Panc1 (cell line): ENCODE data around the gene SH3GL1. TPM values are rescaled to one million over a fixed set of nuclear protein-coding genes. Genes with fewer than 3 reads are reported as not detected.

ENCODE experiments used
- ATAC-seq: fragments of 200-7000 bp; cut with Tn5 transposase; 2 replicates; pipeline ENCODE4 v1.9.1; 2020; ENCODE audit warnings: mild to moderate bottlenecking, moderate library complexity
- BruUV-seq: library from RNA; stranded (reverse); fragments of 400-500 nt; replicated peaks from 2 replicates; lab custom pipeline; 2021; lab: Mats Ljungman, UMichigan
- CTCF ChIA-PET: fragments of 300-600 bp; sonication (Branson Sonifier 250); formaldehyde crosslinking; loops from one replicate; lab custom pipeline; 2022; ENCODE audit warnings: antibody characterized with exemption; lab: Charles Lee
- POLR2A ChIA-PET: fragments of 300-600 bp; sonication (Branson Sonifier 250); formaldehyde crosslinking; loops from one replicate; lab custom pipeline; 2022; ENCODE audit warnings: antibody characterized with exemption; lab: Charles Lee
- DNase-seq: peaks from one replicate; pipeline ENCODE4 v3.0.0-alpha.2; 2010; ENCODE audit warnings: low read depth, low spot score
- H3K27ac ChIP-seq: 2 replicates; pipeline ENCODE4 v1.5.1; 2011; ENCODE audit warnings: mild to moderate bottlenecking, low read length, inconsistent platforms
- H3K27me3 ChIP-seq: fragments of 200-500 bp; sonication (Bioruptor generic); 2 replicates; pipeline ENCODE4 v1.6.0; 2014; ENCODE audit warnings: low read length, inconsistent platforms; ENCODE audit not compliant: control insufficient read depth, insufficient read depth
- H3K36me3 ChIP-seq: fragments of 200-500 bp; sonication (Bioruptor generic); 2 replicates; pipeline ENCODE4 v1.5.1; 2014; ENCODE audit warnings: inconsistent platforms, mild to moderate bottlenecking, low read length, moderate library complexity; ENCODE audit not compliant: control insufficient read depth, insufficient read depth
- H3K4me1 ChIP-seq: 2 replicates; pipeline ENCODE4 v1.5.1; 2011; ENCODE audit warnings: inconsistent platforms, mild to moderate bottlenecking, low read length, moderate library complexity; ENCODE audit not compliant: control insufficient read depth, insufficient read depth
- H3K4me3 ChIP-seq, 2 experiments: 2 replicates each; pipeline ENCODE4 v1.5.1; 2011 to 2012; ENCODE audit warnings: low read depth in 2 of 2, low read length in 2 of 2, mild to moderate bottlenecking in 2 of 2, inconsistent platforms in 1 of 2, moderate library complexity in 1 of 2
- H3K9me3 ChIP-seq: fragments of 200-500 bp; sonication (Bioruptor generic); 2 replicates; pipeline ENCODE4 v1.5.1; 2014; ENCODE audit warnings: low read depth, mild to moderate bottlenecking, inconsistent platforms, low read length, moderate library complexity; ENCODE audit not compliant: control insufficient read depth, insufficient read depth
- CTCF ChIP-seq: fragments of 450-650 bp; IDR thresholded peaks from 2 replicates; pipeline ENCODE4 v1.5.1; 2017; ENCODE audit warnings: mild to moderate bottlenecking
- POLR2AphosphoS5 ChIP-seq: IDR thresholded peaks from 2 replicates; pipeline ENCODE4 v1.6.1; 2012; ENCODE audit warnings: mild to moderate bottlenecking, low read depth, low read length, moderate library complexity
- REST ChIP-seq, 2 experiments: IDR thresholded peaks; 2 replicates each; pipeline ENCODE4 v1.6.1; 2011 to 2012; ENCODE audit warnings: low read depth in 2 of 2, control low read depth in 1 of 2, low read length in 1 of 2, mild to moderate bottlenecking in 1 of 2, moderate library complexity in 1 of 2; ENCODE audit not compliant: insufficient read depth in 1 of 2
- SIN3A ChIP-seq: IDR thresholded peaks from 2 replicates; pipeline ENCODE4 v1.6.1; 2012; ENCODE audit warnings: low read depth, mild to moderate bottlenecking, low read length, moderate library complexity, borderline replicate concordance; ENCODE audit not compliant: insufficient read depth
- TCF7L2 ChIP-seq: IDR thresholded peaks from 2 replicates; pipeline ENCODE4 v1.6.1; 2011; ENCODE audit warnings: mild to moderate bottlenecking, low read depth, low read length, inconsistent platforms
- in situ Hi-C: cut with HindIII; loops from 2 replicates; pipeline ENCODE4 v1.10.0; 2016; ENCODE audit warnings: low sequenced_read_pairs, low pct_unique_long_range_greater_than_20kb
- intact Hi-C: fragments of 100-400 bp; cut with micrococcal nuclease; formaldehyde crosslinking; loops from one replicate; pipeline ENCODE4 v1.10.0; 2022; ENCODE audit not compliant: unreplicated experiment
- total RNA-seq: library from RNA; stranded (reverse); gene quantifications from one replicate; pipeline ENCODE4 v1.2.1, GENCODE V29; 2021; ENCODE audit not compliant: unreplicated experiment

SH3GL1 gene
- total RNA-seq, 1 experiment from 2014 or later = 57.1 TPM

GRCh38 chr19:4374498-4375163, 25.7 kb downstream of the SH3GL1 start:
- ATAC-seq (peak; percentile 77), DNase-seq (peak; percentile 53)
- in situ Hi-C loops = no loop called here
- H3K4me1 ChIP-seq = peaks cover 84% of the 10 kb centered on the region
- intact Hi-C loops = no loop called here
- no TSS peak for BruUV-seq
- H3K36me3 ChIP-seq = no peaks in the 10 kb centered on the region
- peak overlapping the region; percentile 92 for H3K27ac ChIP-seq
- no peaks in the 10 kb centered on the region for H3K27me3 ChIP-seq
- POLR2A ChIA-PET = no interaction called here
- CTCF ChIA-PET = no interaction called here
- no peak for TF ChIP-seq SIN3A
- TF ChIP-seq REST (IDR thresholded peaks at IDR 0.05; ENCODE audit: insufficient read depth in 1 of 2, low read depth in 2 of 2, low read length in 1 of 2) = no peak
- TF ChIP-seq CTCF = no peak
- TF ChIP-seq TCF7L2 = no peak
- TF ChIP-seq POLR2AphosphoS5 = no peak
- H3K9me3 ChIP-seq = no peaks in the 10 kb centered on the region
- peak overlapping the region in 1 of 2 experiments; percentile 8; a peak in 1 of 4 replicates for H3K4me3 ChIP-seq

GRCh38 chr19:4373601-4374497, 26.5 kb downstream of the SH3GL1 start:
- ChIA-PET CTCF (no interaction called here), POLR2A (no interaction called here)
- peak overlapping the region; percentile 92 for H3K27ac ChIP-seq
- ATAC-seq (no peak; the same call in 1 of the 2 replicates), DNase-seq (no peak)
- BruUV-seq = no TSS peak
- H3K27me3 ChIP-seq = no peaks in the 10 kb centered on the region
- in situ Hi-C loops = no loop called here
- TF ChIP-seq TCF7L2 (peak; percentile 34; the same call in 1 of the 2 replicates), CTCF (no peak), SIN3A (no peak), POLR2AphosphoS5 (no peak), REST (IDR thresholded peaks at IDR 0.05; ENCODE audit: insufficient read depth in 1 of 2, low read depth in 2 of 2, low read length in 1 of 2) (no peak)
- intact Hi-C loops = no loop called here
- H3K9me3 ChIP-seq = no peaks in the 10 kb centered on the region
- peak overlapping the region in 1 of 2 experiments; percentile 8; a peak in 1 of 4 replicates for H3K4me3 ChIP-seq
- no peaks in the 10 kb centered on the region for H3K36me3 ChIP-seq
- H3K4me1 ChIP-seq = peaks cover 84% of the 10 kb centered on the region
